Measurements from ENCODE around the gene JADE1.

Gene JADE1

DNA sequence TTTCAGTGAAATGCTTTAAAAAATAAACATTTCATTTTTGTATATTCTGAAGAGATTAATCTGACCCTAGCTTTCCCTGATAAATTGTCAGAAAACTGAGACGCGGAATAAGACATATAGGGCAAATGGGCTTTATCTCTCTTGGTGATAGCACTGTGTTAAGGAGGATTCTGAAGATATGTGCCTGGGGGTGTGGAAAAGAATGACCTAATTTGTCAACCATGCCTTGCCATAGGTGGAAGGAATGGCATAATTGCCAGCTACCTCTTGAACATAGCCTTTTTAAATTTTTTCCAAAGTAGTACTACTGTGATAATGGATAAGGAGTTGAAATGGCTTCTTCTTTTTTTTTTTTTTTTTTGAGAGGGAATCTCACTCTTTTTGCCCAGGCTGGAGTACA, 11.7 kb downstream of the JADE1 start:
- no peaks in the 10 kb centered on the region for H3K9me3 ChIP-seq (ENCODE audit: insufficient read depth, low read length)
- H4K20me1 ChIP-seq (ENCODE audit: low read depth, low read length): no peaks in the 10 kb centered on the region
- TF ChIP-seq, protein P1, sequence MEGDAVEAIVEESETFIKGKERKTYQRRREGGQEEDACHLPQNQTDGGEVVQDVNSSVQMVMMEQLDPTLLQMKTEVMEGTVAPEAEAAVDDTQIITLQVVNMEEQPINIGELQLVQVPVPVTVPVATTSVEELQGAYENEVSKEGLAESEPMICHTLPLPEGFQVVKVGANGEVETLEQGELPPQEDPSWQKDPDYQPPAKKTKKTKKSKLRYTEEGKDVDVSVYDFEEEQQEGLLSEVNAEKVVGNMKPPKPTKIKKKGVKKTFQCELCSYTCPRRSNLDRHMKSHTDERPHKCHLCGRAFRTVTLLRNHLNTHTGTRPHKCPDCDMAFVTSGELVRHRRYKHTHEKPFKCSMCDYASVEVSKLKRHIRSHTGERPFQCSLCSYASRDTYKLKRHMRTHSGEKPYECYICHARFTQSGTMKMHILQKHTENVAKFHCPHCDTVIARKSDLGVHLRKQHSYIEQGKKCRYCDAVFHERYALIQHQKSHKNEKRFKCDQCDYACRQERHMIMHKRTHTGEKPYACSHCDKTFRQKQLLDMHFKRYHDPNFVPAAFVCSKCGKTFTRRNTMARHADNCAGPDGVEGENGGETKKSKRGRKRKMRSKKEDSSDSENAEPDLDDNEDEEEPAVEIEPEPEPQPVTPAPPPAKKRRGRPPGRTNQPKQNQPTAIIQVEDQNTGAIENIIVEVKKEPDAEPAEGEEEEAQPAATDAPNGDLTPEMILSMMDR (IDR thresholded peaks at IDR 0.05; ENCODE audit: insufficient read depth, low read length, poor library complexity, severe bottlenecking): no peak
- no peak for TF ChIP-seq EZH2phosphoT487 (conservative IDR thresholded peaks at IDR 0.05; ENCODE audit: low read length)
- H3K36me3 ChIP-seq (ENCODE audit: low read length): no peaks in the 10 kb centered on the region
- H3K27me3 ChIP-seq (ENCODE audit: low read length): no peaks in the 10 kb centered on the region
- no peak overlapping the region for H3K27ac ChIP-seq (ENCODE audit: low read depth, low read length)
- H3K79me2 ChIP-seq (ENCODE audit: insufficient read depth, low read length): peaks cover 97% of the 10 kb centered on the region
- H3K9me2 ChIP-seq (replicated peaks; ENCODE audit: insufficient read depth, low read length): no peaks in the 10 kb centered on the region
- H2AFZ ChIP-seq (ENCODE audit: low read depth, low read length, severe bottlenecking): no peak overlapping the region
- H3K4me2 ChIP-seq (ENCODE audit: low read depth, low read length, poor library complexity, severe bottlenecking): no peak overlapping the region
- no peak overlapping the region for H3K9ac ChIP-seq (ENCODE audit: low read length)
- peaks cover 5% of the 10 kb centered on the region; the same call in 1 of the 2 replicates for H3F3A ChIP-seq (ENCODE audit: insufficient read depth)
- no peak overlapping the region for H3K4me3 ChIP-seq (ENCODE audit: insufficient read depth, low read length, poor library complexity, severe bottlenecking)

DNA sequence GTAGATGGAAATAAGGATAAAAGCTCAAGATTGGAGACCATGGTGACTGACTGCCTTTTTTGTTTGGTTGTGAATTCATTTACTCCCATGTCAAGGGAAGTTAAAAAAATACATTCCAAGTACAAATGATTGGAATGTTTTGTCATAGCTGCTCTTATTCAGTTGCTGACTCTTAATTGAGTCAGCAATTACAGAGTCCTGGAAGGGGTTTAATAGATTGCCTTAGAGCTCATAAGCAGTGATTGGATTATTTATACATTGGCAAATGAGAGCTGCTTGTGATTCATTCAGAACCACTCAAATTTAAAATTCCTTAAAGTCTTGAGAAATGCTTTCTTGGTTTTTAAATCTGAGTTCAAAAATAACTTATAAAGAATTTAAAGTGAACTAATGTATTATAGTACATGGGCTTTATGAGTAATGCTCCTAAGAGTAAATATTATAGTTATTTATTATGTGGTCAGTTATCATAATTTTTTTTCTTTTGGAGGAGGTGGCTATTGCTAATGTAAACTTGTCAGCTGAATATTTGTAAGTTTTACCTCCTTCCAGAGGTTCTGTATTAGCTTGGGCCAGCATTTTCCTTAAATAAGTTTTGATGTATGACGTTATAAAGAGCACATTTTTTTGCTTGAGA, 13.6 kb downstream of the JADE1 start:
- Histone ChIP-seq H3K79me2 (ENCODE audit: insufficient read depth, low read length) (peaks cover 95% of the 10 kb centered on the region), H3K4me3 (ENCODE audit: insufficient read depth, low read length, poor library complexity, severe bottlenecking) (no peak overlapping the region), H3K9me2 (replicated peaks; ENCODE audit: insufficient read depth, low read length) (no peaks in the 10 kb centered on the region), H3F3A (ENCODE audit: insufficient read depth) (peaks cover 5% of the 10 kb centered on the region; the same call in 1 of the 2 replicates), H2AFZ (ENCODE audit: low read depth, low read length, severe bottlenecking) (no peak overlapping the region), H3K27ac (ENCODE audit: low read depth, low read length) (no peak overlapping the region), H3K36me3 (ENCODE audit: low read length) (no peaks in the 10 kb centered on the region), H3K4me2 (ENCODE audit: low read depth, low read length, poor library complexity, severe bottlenecking) (no peak overlapping the region), H4K20me1 (ENCODE audit: low read depth, low read length) (no peaks in the 10 kb centered on the region), H3K9ac (ENCODE audit: low read length) (no peak overlapping the region), H3K9me3 (ENCODE audit: insufficient read depth, low read length) (no peaks in the 10 kb centered on the region), H3K27me3 (ENCODE audit: low read length) (no peaks in the 10 kb centered on the region)
- no peak for TF ChIP-seq EZH2phosphoT487 (conservative IDR thresholded peaks at IDR 0.05; ENCODE audit: low read length)
- TF ChIP-seq, protein P1 (IDR thresholded peaks at IDR 0.05; ENCODE audit: insufficient read depth, low read length, poor library complexity, severe bottlenecking): no peak

DNA sequence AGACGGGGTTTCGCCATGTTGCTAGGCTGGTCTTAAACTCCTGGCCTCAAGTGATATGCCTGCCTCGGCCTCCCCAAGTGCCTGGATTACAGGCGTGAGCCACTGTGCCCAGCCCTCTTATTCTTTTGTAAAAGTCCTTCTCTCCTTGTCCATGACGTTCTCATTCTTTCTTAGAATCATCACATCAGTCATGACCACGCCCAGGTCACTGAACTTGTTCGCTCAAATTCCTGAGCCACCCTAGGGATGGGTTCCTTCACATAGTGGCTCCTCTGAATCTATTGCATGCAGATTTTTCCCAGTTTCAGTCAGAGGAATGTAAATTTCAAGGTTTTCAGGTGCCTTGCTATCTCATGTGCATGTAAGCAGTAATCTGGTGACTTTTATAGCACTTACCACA, 15.7 kb downstream of the JADE1 start:
- Histone ChIP-seq H3K36me3 (ENCODE audit: low read length) (no peaks in the 10 kb centered on the region), H3F3A (ENCODE audit: insufficient read depth) (peaks cover 5% of the 10 kb centered on the region; the same call in 1 of the 2 replicates), H3K27ac (ENCODE audit: low read depth, low read length) (peak overlapping the region; percentile 29; the same call in 1 of the 2 replicates), H3K9me3 (ENCODE audit: insufficient read depth, low read length) (no peaks in the 10 kb centered on the region), H3K79me2 (ENCODE audit: insufficient read depth, low read length) (peaks cover 95% of the 10 kb centered on the region), H4K20me1 (ENCODE audit: low read depth, low read length) (no peaks in the 10 kb centered on the region), H3K27me3 (ENCODE audit: low read length) (no peaks in the 10 kb centered on the region), H3K9ac (ENCODE audit: low read length) (no peak overlapping the region), H3K4me2 (ENCODE audit: low read depth, low read length, poor library complexity, severe bottlenecking) (peak overlapping the region; percentile 29), H3K9me2 (replicated peaks; ENCODE audit: insufficient read depth, low read length) (no peaks in the 10 kb centered on the region), H2AFZ (ENCODE audit: low read depth, low read length, severe bottlenecking) (no peak overlapping the region), H3K4me3 (ENCODE audit: insufficient read depth, low read length, poor library complexity, severe bottlenecking) (no peak overlapping the region)
- TF ChIP-seq EZH2phosphoT487 (conservative IDR thresholded peaks at IDR 0.05; ENCODE audit: low read length): no peak
- TF ChIP-seq, protein P1 (IDR thresholded peaks at IDR 0.05; ENCODE audit: insufficient read depth, low read length, poor library complexity, severe bottlenecking): no peak
